Measurements from ENCODE around the gene SMARCD3.

Gene SMARCD3

GRCh38 chr7:151235091-151235787 is 13.3 kb downstream of the SMARCD3 start:
- DNase-seq = no peak

GRCh38 chr7:151233804-151234203 is 14.7 kb downstream of the SMARCD3 start:
- DNase-seq = no peak

GRCh38 chr7:151232917-151233701 is 15.4 kb downstream of the SMARCD3 start:
- peak; percentile 57 for DNase-seq

- peak; percentile 84 for DNase-seq
Measured at GRCh38 chr7:151232091-151232916, 16.2 kb downstream of the SMARCD3 start, which contains the start of gene CHPF2. Gene CHPF2 (plus strand): TSS chr7:151232483. CDS start chr7:151234012, 1,529 bp downstream.

- DNase-seq = no peak
Measured at GRCh38 chr7:151231080-151231479, 17.4 kb downstream of the SMARCD3 start.

- DNase-seq = no peak
Measured at GRCh38 chr7:151229249-151229648, 19.2 kb downstream of the SMARCD3 start.

GRCh38 chr7:151228024-151228866 is 20.2 kb downstream of the SMARCD3 start:
- DNase-seq = no peak

GRCh38 chr7:151226875-151227782 is 21.4 kb downstream of the SMARCD3 start, which contains the start of gene ABCF2:
Gene ABCF2 (minus strand): TSS chr7:151227205. CDS start chr7:151226458, 747 bp downstream.
- DNase-seq = peak; percentile 99

- DNase-seq = no peak
Measured at GRCh38 chr7:151226560-151226874, 22.0 kb downstream of the SMARCD3 start.

- no peak for DNase-seq
Measured at GRCh38 chr7:151225948-151226510, 22.5 kb downstream of the SMARCD3 start.

- no peak for DNase-seq
Measured at GRCh38 chr7:151223728-151224127, 24.8 kb downstream of the SMARCD3 start.

- no peak for DNase-seq
Measured at GRCh38 chr7:151218170-151218569, 30.3 kb downstream of the SMARCD3 start.

- DNase-seq = no peak
Measured at GRCh38 chr7:151215396-151215795, 33.1 kb downstream of the SMARCD3 start.

- DNase-seq = no peak
Measured at GRCh38 chr7:151213826-151214225, 34.7 kb downstream of the SMARCD3 start.

GRCh38 chr7:151212626-151213025 is 35.9 kb downstream of the SMARCD3 start:
- no peak for DNase-seq

GRCh38 chr7:151211155-151211772 is 37.2 kb downstream of the SMARCD3 start:
- no peak for DNase-seq

GRCh38 chr7:151210087-151210854 is 38.2 kb downstream of the SMARCD3 start, which contains the start of gene H2BK1:
Gene H2BK1 (minus strand): TSS chr7:151210488. CDS start chr7:151210318, 170 bp downstream.
- DNase-seq = no peak

- DNase-seq = no peak
Measured at GRCh38 chr7:151209588-151209987, 38.9 kb downstream of the SMARCD3 start.

GRCh38 chr7:151208253-151208862 is 40.1 kb downstream of the SMARCD3 start:
- no peak for DNase-seq
